Heart left ventricle (tissue), 16 donors: ENCODE results near the gene URM1. TPM values are rescaled to one million over a fixed set of nuclear protein-coding genes. Genes with fewer than 3 reads are reported as not detected.

Experiments
- ATAC-seq, 4 donors: fragments of 200-7000 bp; cut with Tn5 transposase; one replicate each; pipeline ENCODE4 v1.9.1; 2020 to 2022; ENCODE audit warnings: moderate library complexity in 4 of 4, mild to moderate bottlenecking in 3 of 4, moderate number of reproducible peaks in 1 of 4
- DNase-seq, 5 donors: peaks; one replicate each; pipeline ENCODE4 v3.0.0-alpha.2; 2020
- H3K27ac ChIP-seq, 12 donors: fragments of 200-600 bp; sonication (generic) in 4 of 12; one replicate each; pipeline versions ENCODE4 v1.5.0 to v1.8.0; 2016 to 2022; ENCODE audit warnings: mild to moderate bottlenecking in 2 of 12
- H3K27me3 ChIP-seq, 9 donors: fragments of 200-600 bp; sonication (generic) in 2 of 9; one replicate each; pipeline versions ENCODE4 v1.5.1 to v1.8.0; 2016 to 2022; ENCODE audit warnings: mild to moderate bottlenecking in 3 of 9
- H3K36me3 ChIP-seq, 9 donors: fragments of 200-600 bp; sonication (generic) in 2 of 9; one replicate each; pipeline versions ENCODE4 v1.5.0 to v1.8.0; 2018 to 2022; ENCODE audit warnings: mild to moderate bottlenecking in 2 of 9
- H3K4me1 ChIP-seq, 12 donors: fragments of 200-600 bp; sonication (generic) in 4 of 12; one replicate each; pipeline versions ENCODE4 v1.5.0 to v1.8.0; 2016 to 2022; ENCODE audit warnings: mild to moderate bottlenecking in 3 of 12
- H3K4me3 ChIP-seq, 12 donors: fragments of 200-600 bp; sonication (generic) in 4 of 12; one replicate each; pipeline versions ENCODE4 v1.5.0 to v1.8.0; 2017 to 2022; ENCODE audit warnings: mild to moderate bottlenecking in 9 of 12, moderate library complexity in 4 of 12
- H3K9me3 ChIP-seq, 12 donors: fragments of 200-600 bp; sonication (generic) in 4 of 12; one replicate each; pipeline versions ENCODE4 v1.5.0 to v1.8.0; 2016 to 2022; ENCODE audit warnings: mild to moderate bottlenecking in 1 of 12
- POLR2A ChIP-seq, 2 donors: fragments of 450-650 bp; IDR thresholded peaks; one replicate each; pipeline ENCODE4 v1.6.1; 2017; ENCODE audit warnings: antibody characterized with exemption in 2 of 2, mild to moderate bottlenecking in 2 of 2, moderate library complexity in 2 of 2
- WGBS, 4 donors: extraction: QIAGEN DNeasy Blood & Tissue Kit in 2 of 4; methylation state at CpG; one replicate each; pipeline versions ENCODE4 v1.1.5 to v1.1.7; 2013 to 2018; 5-methylcytosine and 5-hydroxymethylcytosine counted together
- intact Hi-C, 10 donors: fragments of 100-400 bp; cut with DNase I; formaldehyde crosslinking; loops; one replicate each; pipeline versions ENCODE4 v1.11.1 to v1.14.2; 2022
- polyA plus RNA-seq, 2 donors: library from polyadenylated mRNA; stranded (reverse); fragments of 200-250 nt; gene quantifications; one replicate each; pipeline ENCODE4 v1.2.3, GENCODE V29; 2013
- total RNA-seq, 9 donors: library from RNA; depleted of rRNA in 2 of 9; stranded (reverse); fragments of >200 nt in 2 of 9; fragmentation: NEBNext Ultra II Directional in 3 of 9; extraction: Animal tissue kit (Norgen Biotek cat#: 25700) in 3 of 9; gene quantifications; one replicate each; pipeline versions ENCODE4 v1.1.0 to v1.2.4, GENCODE V29; 2016 to 2023
- TF ChIP-seq, protein P1 (sequence below), 12 donors: fragments of 200-600 bp; sonication (generic) in 4 of 12; IDR thresholded peaks; one replicate each; pipeline versions ENCODE4 v1.5.0 to v1.8.0; 2018 to 2022; ENCODE audit warnings: antibody characterized with exemption in 12 of 12, mild to moderate bottlenecking in 5 of 12
- donor health status: ischemic (EF 13 %, LVEDD 7.1; RV severe dilation, severe dysfunction).
- donor health status: healthy with polysubstance abuse.
- donor health status: DM: no; HTN: yes; CAD: no.
- donor health status: DM: no; HTN: no; CAD: no.
- donor health status: ischemic (EF 25% LVEDD 6.9; RV normal size, moderate dysfunction).
- donor health status: ischemic (EF 25% LVEDD 5.7; RV mildly dilated, moderate dysfunction).
- donor health status: healthy.
- donor health status: DM: yes; HTN: yes; CAD: no.
- donor health status: ischemic (EF 35%, LVEDD 5.7; RV mildly dilated, moderate dysfunction).
- donor health status: nonischemic (EF 11% LVEDD 7.7; RV severe dilation, severe dysfunction).
- donor health status: DM: yes; HTN: yes; CAD: no.
- donor health status: PGD.
- donor health status: ischemic (EF 29% LVEDD 5.4; RV normal size, mild dysfunction).
- donor health status: nonischemic (EF 23%, LVEDD 6.1; RV moderate dilation, normal function).

URM1 gene
- total and polyA plus RNA-seq, 11 donors, result 30.2 to 85.6 (median 45.4) TPM

DNA sequence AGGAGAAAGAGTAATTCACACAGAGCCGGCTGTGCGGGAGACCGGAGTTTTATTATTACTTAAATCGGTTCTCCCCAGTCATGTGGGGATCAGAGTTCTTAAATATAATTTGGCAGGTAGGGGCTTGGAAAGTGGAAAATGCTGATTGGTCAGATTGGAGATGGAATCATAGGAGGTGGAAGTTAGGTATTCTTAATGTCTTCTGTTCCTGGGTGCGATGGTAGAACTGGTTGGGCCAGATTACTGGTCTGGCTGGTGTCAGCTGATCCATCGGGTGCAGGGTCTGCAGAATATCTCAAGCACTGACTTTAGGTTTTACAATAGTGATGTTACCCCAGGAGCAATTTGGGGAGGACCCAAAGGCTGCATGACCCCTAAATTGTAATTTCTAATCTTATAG, 44.8 kb downstream of the URM1 start:
- WGBS, 4 donors, result 57 to 70% (median 66%) methylated on average over 6 of the region's 6 CpGs

DNA sequence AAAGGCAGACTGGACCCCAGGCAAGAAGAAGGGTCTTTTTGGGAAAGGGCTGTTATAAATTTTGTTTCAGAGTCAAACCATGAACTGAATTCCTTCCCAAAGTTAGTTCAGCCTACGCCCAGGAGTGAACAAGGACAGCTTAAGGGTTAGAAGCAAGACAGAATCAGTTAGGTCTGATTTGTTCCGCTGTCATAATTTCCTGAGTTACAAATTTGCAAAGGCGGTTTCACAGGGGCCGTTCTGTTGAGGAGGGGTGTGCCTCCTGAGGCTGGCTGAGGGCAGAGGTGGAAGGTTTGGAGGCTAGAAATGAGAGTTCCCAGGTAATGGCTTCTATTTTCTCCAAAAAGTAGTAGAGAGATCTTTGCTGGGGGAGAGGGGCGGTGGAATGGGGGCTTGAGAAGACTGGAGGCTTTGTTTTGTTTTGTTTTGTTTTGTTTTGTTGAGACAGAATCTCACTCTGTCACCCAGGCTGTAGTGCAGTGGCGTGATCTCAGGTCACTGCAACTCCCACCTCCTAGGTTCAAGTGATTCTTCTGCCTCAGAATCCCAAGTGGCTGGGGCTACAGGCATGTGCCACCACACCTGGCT, 45.4 kb downstream of the URM1 start:
- peaks cover 0 to 50% (median 17%) of the 10 kb centered on the region in 9 donors for H3K27me3 ChIP-seq
- ATAC-seq (no peak), DNase-seq (no peak)
- H3K9me3 ChIP-seq, result no peaks in the 10 kb centered on the region
- no peaks in the 10 kb centered on the region for H3K36me3 ChIP-seq
- H3K4me3 ChIP-seq, result no peak overlapping the region
- H3K27ac ChIP-seq, result no peak overlapping the region
- TF ChIP-seq, protein P1, sequence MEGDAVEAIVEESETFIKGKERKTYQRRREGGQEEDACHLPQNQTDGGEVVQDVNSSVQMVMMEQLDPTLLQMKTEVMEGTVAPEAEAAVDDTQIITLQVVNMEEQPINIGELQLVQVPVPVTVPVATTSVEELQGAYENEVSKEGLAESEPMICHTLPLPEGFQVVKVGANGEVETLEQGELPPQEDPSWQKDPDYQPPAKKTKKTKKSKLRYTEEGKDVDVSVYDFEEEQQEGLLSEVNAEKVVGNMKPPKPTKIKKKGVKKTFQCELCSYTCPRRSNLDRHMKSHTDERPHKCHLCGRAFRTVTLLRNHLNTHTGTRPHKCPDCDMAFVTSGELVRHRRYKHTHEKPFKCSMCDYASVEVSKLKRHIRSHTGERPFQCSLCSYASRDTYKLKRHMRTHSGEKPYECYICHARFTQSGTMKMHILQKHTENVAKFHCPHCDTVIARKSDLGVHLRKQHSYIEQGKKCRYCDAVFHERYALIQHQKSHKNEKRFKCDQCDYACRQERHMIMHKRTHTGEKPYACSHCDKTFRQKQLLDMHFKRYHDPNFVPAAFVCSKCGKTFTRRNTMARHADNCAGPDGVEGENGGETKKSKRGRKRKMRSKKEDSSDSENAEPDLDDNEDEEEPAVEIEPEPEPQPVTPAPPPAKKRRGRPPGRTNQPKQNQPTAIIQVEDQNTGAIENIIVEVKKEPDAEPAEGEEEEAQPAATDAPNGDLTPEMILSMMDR (IDR thresholded peaks at IDR 0.05), result no peak
- intact Hi-C loops, result loop anchor here in 1 of 10 donors (5.0 kb wide), 1 partner anchor 54 kb away; no protein-coding TSS in a partner anchor
- WGBS, 4 donors, result 58 to 67% (median 60%) methylated on average over 6 of the region's 6 CpGs
- peaks cover 0 to 29% (median 15%) of the 10 kb centered on the region in 12 donors for H3K4me1 ChIP-seq

More for the DNA sequence above, 44.8 kb downstream of the URM1 start:
- no peak for TF ChIP-seq POLR2A (IDR thresholded peaks at IDR 0.05)
- TF ChIP-seq, protein P1 (IDR thresholded peaks at IDR 0.05), result no peak
- H3K27me3 ChIP-seq, result peaks cover 0 to 50% (median 17%) of the 10 kb centered on the region in 9 donors
- no peak for ATAC-seq
- H3K36me3 ChIP-seq, result no peaks in the 10 kb centered on the region
- H3K4me3 ChIP-seq, result no peak overlapping the region
- intact Hi-C loops, result loop anchor here in 1 of 10 donors (5.0 kb wide), 1 partner anchor 54 kb away; no protein-coding TSS in a partner anchor
- no peak for DNase-seq
- no peaks in the 10 kb centered on the region for H3K9me3 ChIP-seq
- peaks cover 0 to 29% (median 15%) of the 10 kb centered on the region in 12 donors for H3K4me1 ChIP-seq
- no peak overlapping the region for H3K27ac ChIP-seq

DNA sequence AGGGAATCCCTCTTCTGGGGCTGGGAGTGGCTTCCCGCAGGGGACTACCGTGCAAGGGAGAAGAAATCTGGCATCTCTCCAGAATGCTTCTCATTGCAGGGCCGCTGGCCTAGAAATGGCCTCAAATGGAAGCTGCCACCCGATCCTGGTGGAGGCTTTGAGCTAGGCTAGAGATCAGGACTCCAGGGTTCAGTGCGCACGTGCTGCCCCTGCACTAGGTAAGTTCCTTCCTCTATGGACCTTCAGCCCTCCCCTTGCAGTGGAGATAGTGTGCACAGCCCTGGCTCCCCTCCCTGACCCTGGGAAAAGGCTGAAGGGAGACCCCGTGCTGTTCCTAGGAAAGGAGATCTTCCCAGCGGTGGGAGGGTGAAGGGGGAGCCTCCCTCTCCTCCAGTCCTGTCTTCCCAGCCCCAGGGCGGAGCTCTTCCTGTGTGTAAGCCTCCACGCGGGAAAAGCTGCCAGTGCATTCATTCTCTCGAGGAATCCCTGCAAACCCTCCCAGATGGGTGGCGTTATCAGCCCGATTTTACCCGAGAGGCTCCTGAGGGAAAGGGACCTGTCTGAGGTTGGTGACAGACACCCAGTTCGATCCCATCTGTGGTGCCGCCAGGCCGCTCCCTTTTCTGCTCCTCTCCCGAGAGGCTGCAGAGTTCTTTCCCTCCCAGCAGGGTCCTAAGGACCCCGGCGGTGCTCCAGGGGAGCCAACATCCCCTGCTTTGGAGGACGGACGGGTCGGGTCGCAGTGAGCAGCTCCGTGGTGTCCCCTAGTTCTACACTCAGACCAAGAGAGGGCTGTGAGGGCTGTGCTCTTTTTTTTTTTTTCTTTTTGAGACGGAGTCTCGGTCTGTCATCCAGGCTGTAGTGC, 48.1 kb downstream of the URM1 start:
- Histone ChIP-seq H3K36me3 (peaks cover 0 to 6% (median 0%) of the 10 kb centered on the region in 9 donors), H3K27ac (peak overlapping the region in 1 of 12 donors; percentile 85), H3K27me3 (peaks cover 0 to 40% (median 17%) of the 10 kb centered on the region in 9 donors), H3K4me1 (peaks cover 0 to 28% (median 16%) of the 10 kb centered on the region in 12 donors), H3K4me3 (peak overlapping the region in 11 of 12 donors; percentile 56 to 99 (median 92)), H3K9me3 (no peaks in the 10 kb centered on the region)
- ATAC-seq (no peak), DNase-seq (no peak)
- no peak for TF ChIP-seq POLR2A (IDR thresholded peaks at IDR 0.05)
- TF ChIP-seq, protein P1 (IDR thresholded peaks at IDR 0.05), result no peak
- intact Hi-C loops, result loop anchor here in 1 of 10 donors (5.0 kb wide), 1 partner anchor 57 kb away; no protein-coding TSS in a partner anchor
- 6 to 11% (median 10%) methylated on average over 24 to 28 of the region's 28 CpGs for WGBS, 4 donors
